PC-9 (cell line): ENCODE results near the gene PFKP.

Experiments
- EZH2 ChIP-seq: fragments of 200-600 bp; sonication (generic); IDR thresholded peaks from 2 replicates; pipeline ENCODE4 v1.8.0; 2017; ENCODE audit warnings: antibody characterized with exemption, low read depth
- TF ChIP-seq, protein P1 (sequence below): fragments of 200-600 bp; sonication (generic); conservative IDR thresholded peaks from 2 replicates; pipeline ENCODE4 v1.6.1; 2017; ENCODE audit warnings: mixed run types, antibody characterized with exemption, mild to moderate bottlenecking, moderate library complexity

- TF ChIP-seq, protein P1, sequence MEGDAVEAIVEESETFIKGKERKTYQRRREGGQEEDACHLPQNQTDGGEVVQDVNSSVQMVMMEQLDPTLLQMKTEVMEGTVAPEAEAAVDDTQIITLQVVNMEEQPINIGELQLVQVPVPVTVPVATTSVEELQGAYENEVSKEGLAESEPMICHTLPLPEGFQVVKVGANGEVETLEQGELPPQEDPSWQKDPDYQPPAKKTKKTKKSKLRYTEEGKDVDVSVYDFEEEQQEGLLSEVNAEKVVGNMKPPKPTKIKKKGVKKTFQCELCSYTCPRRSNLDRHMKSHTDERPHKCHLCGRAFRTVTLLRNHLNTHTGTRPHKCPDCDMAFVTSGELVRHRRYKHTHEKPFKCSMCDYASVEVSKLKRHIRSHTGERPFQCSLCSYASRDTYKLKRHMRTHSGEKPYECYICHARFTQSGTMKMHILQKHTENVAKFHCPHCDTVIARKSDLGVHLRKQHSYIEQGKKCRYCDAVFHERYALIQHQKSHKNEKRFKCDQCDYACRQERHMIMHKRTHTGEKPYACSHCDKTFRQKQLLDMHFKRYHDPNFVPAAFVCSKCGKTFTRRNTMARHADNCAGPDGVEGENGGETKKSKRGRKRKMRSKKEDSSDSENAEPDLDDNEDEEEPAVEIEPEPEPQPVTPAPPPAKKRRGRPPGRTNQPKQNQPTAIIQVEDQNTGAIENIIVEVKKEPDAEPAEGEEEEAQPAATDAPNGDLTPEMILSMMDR: no peak
- no peak for TF ChIP-seq EZH2
These were observed 24.6 kb downstream of the PFKP start for GRCh38 chr10:3091921-3092320.
